ENCODE measurements around the gene PTPN4. TPM values are rescaled to one million over a fixed set of nuclear protein-coding genes. Genes with fewer than 3 reads are reported as not detected.
"Not testable (repeated sequence)": the region's sequence is repeated elsewhere in the genome, so short reads cannot be mapped to it uniquely, and the experiment has no call there.

Gene PTPN4
- total RNA-seq, 1 experiment from 2014 or later, result 11.3 TPM

GRCh38 chr2:119790466-119790865 lies 30.7 kb downstream of the PTPN4 start:
- in situ Hi-C loops (cut with HindIII; ENCODE audit: low pct_unique_long_range_greater_than_20kb, low sequenced_read_pairs), result no loop called here
- no peak for DNase-seq (ENCODE audit: low read depth)

DNA sequence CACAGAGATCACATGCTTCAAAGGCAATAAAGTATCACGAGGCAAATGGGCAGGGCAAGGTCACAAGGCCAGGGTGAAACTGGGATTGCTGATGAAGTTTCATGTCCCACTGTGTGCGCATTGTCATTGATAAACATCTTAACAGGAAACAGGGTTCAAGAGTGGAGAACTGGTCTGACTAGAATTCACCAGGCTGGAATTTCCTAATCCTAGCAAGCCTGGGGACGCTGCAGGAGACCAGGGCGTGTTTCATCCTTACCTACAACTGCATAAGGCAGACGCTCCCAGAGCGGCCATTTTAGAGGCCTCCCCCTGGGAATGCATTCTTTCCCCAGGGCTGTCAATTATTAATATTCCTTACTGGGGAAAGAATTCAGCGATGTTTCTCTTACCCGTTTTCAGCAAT lies 33.2 kb downstream of the PTPN4 start:
- in situ Hi-C loops (cut with HindIII; ENCODE audit: low pct_unique_long_range_greater_than_20kb, low sequenced_read_pairs), result no loop called here

GRCh38 chr2:119794237-119794636 lies 34.5 kb downstream of the PTPN4 start:
- DNase-seq (ENCODE audit: low read depth), result no peak
- in situ Hi-C loops (cut with HindIII; ENCODE audit: low pct_unique_long_range_greater_than_20kb, low sequenced_read_pairs), result no loop called here

More for the DNA sequence above, 33.2 kb downstream of the PTPN4 start:
- no peak for DNase-seq (ENCODE audit: low read depth)

DNA sequence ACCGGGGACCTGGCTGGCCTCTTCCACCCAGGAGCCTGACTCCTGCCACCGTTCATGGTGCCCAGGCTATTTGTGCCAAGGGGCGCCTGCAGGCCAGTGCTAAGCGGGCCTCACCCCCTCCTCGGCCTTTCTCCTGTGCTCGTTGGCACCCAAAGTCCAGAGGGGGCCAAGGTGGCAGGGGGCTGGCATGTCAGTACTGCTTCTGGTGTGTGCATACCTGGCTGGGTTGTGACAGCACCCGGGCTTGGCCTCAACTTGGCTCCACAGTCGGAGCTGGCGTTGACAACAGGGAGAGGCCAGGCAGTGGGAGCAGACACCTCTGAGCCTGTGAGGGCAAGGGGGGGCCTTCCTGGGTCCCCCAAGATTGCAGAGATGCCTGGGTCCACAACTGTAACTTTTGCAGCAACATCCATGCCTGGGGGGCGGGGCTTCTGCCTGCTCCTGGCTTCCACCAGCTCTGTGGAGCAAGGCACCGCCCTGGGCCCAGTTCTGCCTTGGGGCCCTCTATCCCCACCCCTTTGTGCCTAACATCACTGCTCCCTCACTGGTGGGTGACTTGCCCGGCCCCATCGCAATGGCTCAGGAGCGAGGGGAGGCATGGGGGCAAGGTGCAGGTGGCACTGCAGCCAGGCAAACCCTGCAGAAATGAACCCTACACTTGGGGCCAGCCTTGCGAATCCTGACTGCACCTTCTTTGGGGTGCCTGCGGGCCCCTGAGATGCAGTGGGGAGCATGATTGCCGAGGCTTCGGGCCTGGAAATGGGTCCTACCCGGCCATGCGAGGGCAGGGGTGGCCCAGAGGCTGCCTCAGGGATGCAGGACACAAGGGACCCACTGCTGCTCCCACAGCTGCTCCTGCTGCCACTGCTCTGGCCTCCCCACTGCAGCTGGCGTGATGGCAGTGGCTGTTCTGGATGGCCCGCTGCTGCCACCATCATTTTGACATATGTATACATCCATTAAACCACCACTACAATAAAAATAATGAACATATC lies 35.9 kb downstream of the PTPN4 start:
- in situ Hi-C loops (cut with HindIII; ENCODE audit: low pct_unique_long_range_greater_than_20kb, low sequenced_read_pairs), result no loop called here

GRCh38 chr2:119800376-119800902 lies 40.7 kb downstream of the PTPN4 start:
- DNase-seq (ENCODE audit: low read depth), result no peak
- in situ Hi-C loops (cut with HindIII; ENCODE audit: low pct_unique_long_range_greater_than_20kb, low sequenced_read_pairs), result no loop called here

More for the DNA sequence above, 35.9 kb downstream of the PTPN4 start:
- no peak for DNase-seq (ENCODE audit: low read depth)

GRCh38 chr2:119801040-119801439 lies 41.3 kb downstream of the PTPN4 start:
- in situ Hi-C loops (cut with HindIII; ENCODE audit: low pct_unique_long_range_greater_than_20kb, low sequenced_read_pairs), result no loop called here
- no peak for DNase-seq (ENCODE audit: low read depth)

GRCh38 chr2:119801989-119802388 lies 42.3 kb downstream of the PTPN4 start:
- DNase-seq (ENCODE audit: low read depth); in situ Hi-C loops (cut with HindIII; ENCODE audit: low pct_unique_long_range_greater_than_20kb, low sequenced_read_pairs): not testable (repeated sequence)

- no peak for DNase-seq (ENCODE audit: low read depth)
- in situ Hi-C loops (cut with HindIII; ENCODE audit: low pct_unique_long_range_greater_than_20kb, low sequenced_read_pairs), result no loop called here
These were observed 43.4 kb downstream of the PTPN4 start for GRCh38 chr2:119803101-119803500.

- DNase-seq (ENCODE audit: low read depth); in situ Hi-C loops (cut with HindIII; ENCODE audit: low pct_unique_long_range_greater_than_20kb, low sequenced_read_pairs): not testable (repeated sequence)
These were observed 44.7 kb downstream of the PTPN4 start for GRCh38 chr2:119804409-119804808.

GRCh38 chr2:119808516-119809147 lies 48.9 kb downstream of the PTPN4 start:
- DNase-seq (ENCODE audit: low read depth), result no peak

GRCh38 chr2:119809339-119810048 lies 49.8 kb downstream of the PTPN4 start:
- in situ Hi-C loops (cut with HindIII; ENCODE audit: low pct_unique_long_range_greater_than_20kb, low sequenced_read_pairs), result no loop called here
- DNase-seq (ENCODE audit: low read depth), result no peak

More at GRCh38 chr2:119808516-119809147, 48.9 kb downstream of the PTPN4 start:
- in situ Hi-C loops (cut with HindIII; ENCODE audit: low pct_unique_long_range_greater_than_20kb, low sequenced_read_pairs), result no loop called here

DNA sequence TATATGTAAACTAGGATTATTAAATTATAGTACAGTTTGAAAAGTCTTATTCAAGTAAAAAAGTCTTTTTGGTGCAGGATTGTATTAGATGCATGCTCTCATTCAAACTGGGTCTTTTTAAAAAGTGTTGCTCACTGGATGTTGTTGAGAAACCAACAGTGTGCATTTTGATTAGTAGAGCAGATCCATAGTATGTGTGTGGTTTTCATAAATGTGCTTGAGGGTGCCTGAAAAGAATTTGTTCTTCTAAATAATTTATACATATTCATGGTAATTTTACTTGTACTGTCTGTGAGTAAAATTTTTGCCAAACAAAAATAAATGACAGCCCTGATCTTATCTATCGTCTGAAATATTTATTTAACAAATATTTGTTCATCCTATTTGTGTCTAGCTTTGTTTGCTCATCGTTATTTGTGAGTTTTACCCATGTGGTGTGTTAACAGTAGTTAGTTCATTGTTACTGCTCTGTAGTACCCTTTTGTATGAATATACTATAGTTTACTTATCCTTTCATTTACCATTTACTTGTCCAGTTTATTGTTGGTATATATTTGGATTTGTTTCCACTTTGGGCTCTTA lies 50.4 kb downstream of the PTPN4 start:
- in situ Hi-C loops (cut with HindIII; ENCODE audit: low pct_unique_long_range_greater_than_20kb, low sequenced_read_pairs), result no loop called here
- DNase-seq (ENCODE audit: low read depth), result no peak

- DNase-seq (ENCODE audit: low read depth), result no peak
- in situ Hi-C loops (cut with HindIII; ENCODE audit: low pct_unique_long_range_greater_than_20kb, low sequenced_read_pairs), result no loop called here
These were observed 54.5 kb downstream of the PTPN4 start for GRCh38 chr2:119814216-119814615.

GRCh38 chr2:119818792-119819191 lies 59.1 kb downstream of the PTPN4 start:
- in situ Hi-C loops (cut with HindIII; ENCODE audit: low pct_unique_long_range_greater_than_20kb, low sequenced_read_pairs), result no loop called here
- DNase-seq (ENCODE audit: low read depth), result no peak

- DNase-seq (ENCODE audit: low read depth), result no peak
- in situ Hi-C loops (cut with HindIII; ENCODE audit: low pct_unique_long_range_greater_than_20kb, low sequenced_read_pairs), result no loop called here
These were observed 60.1 kb downstream of the PTPN4 start for GRCh38 chr2:119819846-119820245.

- in situ Hi-C loops (cut with HindIII; ENCODE audit: low pct_unique_long_range_greater_than_20kb, low sequenced_read_pairs), result no loop called here
- peak; percentile 34 for DNase-seq (ENCODE audit: low read depth)
These were observed 60.6 kb downstream of the PTPN4 start for GRCh38 chr2:119820275-119820674.

- in situ Hi-C loops (cut with HindIII; ENCODE audit: low pct_unique_long_range_greater_than_20kb, low sequenced_read_pairs), result no loop called here
- DNase-seq (ENCODE audit: low read depth), result no peak
These were observed 61.5 kb downstream of the PTPN4 start for GRCh38 chr2:119821266-119821665.

GRCh38 chr2:119823734-119824334 lies 64.1 kb downstream of the PTPN4 start:
- no peak for DNase-seq (ENCODE audit: low read depth)
- in situ Hi-C loops (cut with HindIII; ENCODE audit: low pct_unique_long_range_greater_than_20kb, low sequenced_read_pairs), result no loop called here

Data from Caki2 (cell line).